H1 (cell line): ENCODE measurements around the gene KLHL35. TPM values are rescaled to one million over a fixed set of nuclear protein-coding genes. Genes with fewer than 3 reads are reported as not detected.

ENCODE experiments used
- CTCF ChIA-PET: fragments of 300-600 bp; sonication (Branson Sonifier 250); formaldehyde crosslinking; loops from one replicate; lab custom pipeline; 2021; ENCODE audit not compliant: partially characterized antibody; lab: Charles Lee
- POLR2A ChIA-PET: fragments of 300-600 bp; sonication (Branson Sonifier 250); formaldehyde crosslinking; loops from one replicate; lab custom pipeline; 2021; ENCODE audit warnings: inconsistent platforms; ENCODE audit not compliant: partially characterized antibody; lab: Charles Lee
- DNase-seq, 2 experiments: peaks; one replicate each; pipeline versions ENCODE4 v3.0.0 to v3.0.0-alpha.2; 2010 to 2022; ENCODE audit warnings: low spot score in 2 of 2, low read depth in 1 of 2, mixed read lengths in 1 of 2
- FAIRE-seq: peaks from 2 replicates; lab custom pipeline; 2011; peaks lifted over from hg19 to GRCh38; lab: Jason Lieb, UNC
- H2AFZ ChIP-seq: 2 replicates; pipeline ENCODE4 v1.8.1; 2012; ENCODE audit warnings: low read length, inconsistent platforms
- H2AK5ac ChIP-seq: 2 replicates; pipeline ENCODE4 v1.6.1; 2013; ENCODE audit warnings: low read depth, low read length
- H2BK120ac ChIP-seq: replicated peaks from 2 replicates; pipeline ENCODE3; 2013; ENCODE audit warnings: low read depth, low read length, inconsistent platforms
- H2BK12ac ChIP-seq: 2 replicates; pipeline ENCODE4 v1.6.1; 2013; ENCODE audit warnings: low read depth, low read length
- H2BK15ac ChIP-seq: 2 replicates; pipeline ENCODE4 v1.6.1; 2013; ENCODE audit warnings: low read length
- H2BK20ac ChIP-seq: 2 replicates; pipeline ENCODE4 v1.6.1; 2013; ENCODE audit warnings: low read length
- H2BK5ac ChIP-seq: 2 replicates; pipeline ENCODE4 v1.6.1; 2013; ENCODE audit warnings: low read depth, low read length
- H3K14ac ChIP-seq: 2 replicates; pipeline ENCODE4 v1.6.1; 2013; ENCODE audit warnings: inconsistent platforms; ENCODE audit not compliant: insufficient read length
- H3K18ac ChIP-seq: 2 replicates; pipeline ENCODE4 v1.6.1; 2013; ENCODE audit warnings: low read length; ENCODE audit errors: extremely low read depth
- H3K23ac ChIP-seq: 2 replicates; pipeline ENCODE4 v1.6.1; 2013; ENCODE audit warnings: inconsistent platforms; ENCODE audit not compliant: insufficient read length
- H3K23me2 ChIP-seq: 2 replicates; pipeline ENCODE4 v1.6.1; 2013; ENCODE audit warnings: low read depth, low read length
- H3K27ac ChIP-seq: 2 replicates; pipeline ENCODE4 v1.6.1; 2011; ENCODE audit warnings: low read depth, low read length, inconsistent platforms
- H3K27me3 ChIP-seq, 4 experiments: replicated peaks in 1 of 4; 1 replicate in 1 of 4; 2 replicates in 3 of 4; pipeline versions ENCODE4 v1.6.1 to v1.8.1; 2011 to 2013; ENCODE audit warnings: low read length in 3 of 4, mild to moderate bottlenecking in 3 of 4, inconsistent platforms in 2 of 4, mixed read lengths in 2 of 4, moderate library complexity in 1 of 4; ENCODE audit not compliant: control insufficient read depth in 3 of 4, insufficient read depth in 3 of 4; ENCODE audit errors: extremely low read depth in 1 of 4
- H3K36me3 ChIP-seq, 4 experiments: 2 replicates each; pipeline versions ENCODE4 v1.6.1 to v1.8.1; 2011 to 2013; ENCODE audit warnings: mild to moderate bottlenecking in 4 of 4, low read length in 3 of 4, moderate library complexity in 2 of 4, control low read depth in 1 of 4, inconsistent platforms in 1 of 4; ENCODE audit not compliant: insufficient read depth in 4 of 4, control insufficient read depth in 2 of 4
- H3K4ac ChIP-seq: replicated peaks from 2 replicates; pipeline ENCODE3; 2013; ENCODE audit warnings: low read length, low read depth, mixed read lengths, inconsistent platforms; ENCODE audit not compliant: insufficient read length
- H3K4me1 ChIP-seq, 4 experiments: replicated peaks in 1 of 4; 1 replicate in 1 of 4; 2 replicates in 3 of 4; pipeline versions ENCODE4 v1.6.1 to v1.8.1; 2011 to 2013; ENCODE audit warnings: low read length in 3 of 4, inconsistent platforms in 2 of 4, mixed read lengths in 1 of 4; ENCODE audit not compliant: insufficient read depth in 4 of 4, control insufficient read depth in 3 of 4
- H3K4me2 ChIP-seq, 2 experiments: 2 replicates each; pipeline versions ENCODE4 v1.6.1 to v1.8.1; 2011 to 2013; ENCODE audit warnings: low read depth in 2 of 2, low read length in 2 of 2, control low read depth in 1 of 2, inconsistent platforms in 1 of 2, mild to moderate bottlenecking in 1 of 2; ENCODE audit not compliant: insufficient read depth in 1 of 2
- H3K4me3 ChIP-seq, 4 experiments: fragments of 200-600, 300-600 bp in 1 of 4; sonication (generic), shearing (Covaris generic), sonication (Bioruptor Twin) in 1 of 4; 2 replicates each; pipeline versions ENCODE4 v1.5.1 to v1.8.1; 2011 to 2016; ENCODE audit warnings: low read length in 4 of 4, low read depth in 3 of 4, control low read depth in 2 of 4, inconsistent platforms in 2 of 4, mild to moderate bottlenecking in 2 of 4, mixed read lengths in 1 of 4, moderate library complexity in 1 of 4; ENCODE audit not compliant: insufficient read depth in 2 of 4; ENCODE audit errors: extremely low read depth in 1 of 4
- H3K56ac ChIP-seq: replicated peaks from 2 replicates; pipeline ENCODE3; 2013; ENCODE audit warnings: low read depth, mild to moderate bottlenecking, mixed read lengths, low read length, inconsistent platforms; ENCODE audit not compliant: insufficient read length
- H3K79me1 ChIP-seq: 2 replicates; pipeline ENCODE4 v1.6.1; 2013; ENCODE audit warnings: low read depth, low read length, control low read depth
- H3K79me2 ChIP-seq, 2 experiments: 2 replicates each; pipeline versions ENCODE4 v1.6.1 to v1.8.1; 2012 to 2013; ENCODE audit warnings: low read length in 2 of 2, mild to moderate bottlenecking in 2 of 2, inconsistent platforms in 1 of 2; ENCODE audit not compliant: insufficient read depth in 2 of 2, control insufficient read depth in 1 of 2
- H3K9ac ChIP-seq, 4 experiments: replicated peaks in 1 of 4; 1 replicate in 1 of 4; 2 replicates in 3 of 4; pipeline versions ENCODE4 v1.6.1 to v1.8.1; 2011 to 2013; ENCODE audit warnings: low read depth in 3 of 4, low read length in 3 of 4, control low read depth in 2 of 4, mild to moderate bottlenecking in 2 of 4, moderate library complexity in 2 of 4, inconsistent platforms in 1 of 4; ENCODE audit errors: extremely low read depth in 1 of 4
- H3K9me3 ChIP-seq, 2 experiments: 2 replicates each; pipeline versions ENCODE4 v1.6.1 to v1.8.1; 2012 to 2013; ENCODE audit warnings: mild to moderate bottlenecking in 2 of 2, moderate library complexity in 2 of 2, control low read depth in 1 of 2, inconsistent platforms in 1 of 2, low read depth in 1 of 2, low read length in 1 of 2, mixed read lengths in 1 of 2; ENCODE audit not compliant: insufficient read depth in 2 of 2
- H4K20me1 ChIP-seq, 2 experiments: replicated peaks in 1 of 2; 2 replicates each; pipeline versions ENCODE3 to v1.8.1; 2011 to 2013; ENCODE audit warnings: inconsistent platforms in 2 of 2, low read length in 2 of 2, mild to moderate bottlenecking in 1 of 2; ENCODE audit not compliant: insufficient read depth in 2 of 2, control insufficient read depth in 1 of 2
- H4K5ac ChIP-seq: 2 replicates; pipeline ENCODE4 v1.6.1; 2013; ENCODE audit warnings: low read length, low read depth, mixed read lengths, inconsistent platforms; ENCODE audit not compliant: insufficient read length
- H4K8ac ChIP-seq: 2 replicates; pipeline ENCODE4 v1.8.0; 2013; ENCODE audit warnings: mild to moderate bottlenecking, moderate library complexity, low read length, inconsistent platforms; ENCODE audit not compliant: insufficient read depth; ENCODE audit errors: extremely low read depth
- H4K91ac ChIP-seq: replicated peaks from 2 replicates; pipeline ENCODE3; 2013; ENCODE audit warnings: low read length, mixed read lengths, inconsistent platforms; ENCODE audit not compliant: insufficient read length
- ASH2L ChIP-seq: fragments of 200-600, 300-600 bp; sonication (generic); IDR thresholded peaks from one replicate; pipeline ENCODE4 v1.7.1; 2017; ENCODE audit warnings: low read length
- BRCA1 ChIP-seq: IDR thresholded peaks from 2 replicates; pipeline ENCODE4 v1.6.1; 2012; ENCODE audit warnings: low read depth, low read length, improper control_type of control experiment
- CEBPB ChIP-seq: IDR thresholded peaks from 2 replicates; pipeline ENCODE4 v1.6.1; 2012; ENCODE audit warnings: low read depth, low read length
- CHD1 ChIP-seq: IDR thresholded peaks from 2 replicates; pipeline ENCODE4 v1.6.1; 2012; ENCODE audit warnings: low read depth, low read length, improper control_type of control experiment
- FOSL1 ChIP-seq: IDR thresholded peaks from 2 replicates; pipeline ENCODE4 v1.6.1; 2011; ENCODE audit warnings: mild to moderate bottlenecking, low read depth, low read length, moderate library complexity; ENCODE audit not compliant: insufficient read depth
- HDAC6 ChIP-seq: IDR thresholded peaks from one replicate; pipeline ENCODE4 v1.7.1; 2012; ENCODE audit warnings: low read depth, mild to moderate bottlenecking, inconsistent platforms, low read length, moderate library complexity
- JUND ChIP-seq: IDR thresholded peaks from 2 replicates; pipeline ENCODE4 v1.6.1; 2011; ENCODE audit warnings: mild to moderate bottlenecking, improper control_type of control experiment, low read length
- KDM1A ChIP-seq: fragments of 200-600, 300-600 bp; sonication (generic); IDR thresholded peaks from 2 replicates; pipeline ENCODE4 v1.7.1; 2016; ENCODE audit warnings: mild to moderate bottlenecking, low read length, borderline replicate concordance
- KDM5A ChIP-seq: fragments of 200-600 bp; IDR thresholded peaks from 2 replicates; pipeline ENCODE4 v1.7.1; 2012; ENCODE audit warnings: mild to moderate bottlenecking, low read length, inconsistent platforms, mixed read lengths
- RXRA ChIP-seq: IDR thresholded peaks from 2 replicates; pipeline ENCODE4 v1.6.1; 2011; ENCODE audit warnings: low read depth, mild to moderate bottlenecking, low read length, moderate library complexity; ENCODE audit not compliant: insufficient read depth
- WGBS, 2 experiments: shearing (Covaris generic) in 1 of 2; methylation state at CpG; one replicate each; pipeline versions ENCODE4 v1.1.6 to v1.1.7; 2013 to 2015; ENCODE audit warnings: low lambda C conversion rate in 2 of 2, mixed read lengths in 2 of 2, inconsistent platforms in 1 of 2, low coverage in 1 of 2, missing lambda C conversion rate in 1 of 2; ENCODE audit not compliant: insufficient replicate concordance in 2 of 2, insufficient coverage in 1 of 2, insufficient read length in 1 of 2; ENCODE audit errors: extremely low coverage in 1 of 2, missing lambda C conversion rate in 1 of 2; 5-methylcytosine and 5-hydroxymethylcytosine counted together
- polyA plus RNA-seq, 7 experiments: library from polyadenylated mRNA; depleted of rRNA in 3 of 7; stranded (reverse) in 5 of 7; unstranded in 2 of 7; fragments of >200 nt in 5 of 7; fragments of 200-250 nt in 2 of 7; gene quantifications; 1 replicate in 5 of 7; 2 replicates in 1 of 7; 4 replicates in 1 of 7; pipeline versions ENCODE4 v1.2.1 to v1.2.3, GENCODE V29; 2011 to 2013; ENCODE audit warnings: missing spikeins in 2 of 7, mixed read lengths in 2 of 7
- total RNA-seq: library from RNA; stranded (reverse); fragmentation: NEBNext Ultra II Directional; extraction: Animal tissue kit (Norgen Biotek cat#: 25700); gene quantifications from 2 replicates; pipeline ENCODE4 v1.2.1, GENCODE V29; 2021
- TF ChIP-seq, protein P1 (sequence below): IDR thresholded peaks from 2 replicates; pipeline ENCODE4 v1.6.1; 2012; ENCODE audit warnings: inconsistent platforms

The KLHL35 gene
- total and polyA plus RNA-seq, 2 of the 8 experiments (the other 6 are each of a cell fraction or from before 2014, with no cell fraction given), result 0.35 to 0.41 TPM

DNA sequence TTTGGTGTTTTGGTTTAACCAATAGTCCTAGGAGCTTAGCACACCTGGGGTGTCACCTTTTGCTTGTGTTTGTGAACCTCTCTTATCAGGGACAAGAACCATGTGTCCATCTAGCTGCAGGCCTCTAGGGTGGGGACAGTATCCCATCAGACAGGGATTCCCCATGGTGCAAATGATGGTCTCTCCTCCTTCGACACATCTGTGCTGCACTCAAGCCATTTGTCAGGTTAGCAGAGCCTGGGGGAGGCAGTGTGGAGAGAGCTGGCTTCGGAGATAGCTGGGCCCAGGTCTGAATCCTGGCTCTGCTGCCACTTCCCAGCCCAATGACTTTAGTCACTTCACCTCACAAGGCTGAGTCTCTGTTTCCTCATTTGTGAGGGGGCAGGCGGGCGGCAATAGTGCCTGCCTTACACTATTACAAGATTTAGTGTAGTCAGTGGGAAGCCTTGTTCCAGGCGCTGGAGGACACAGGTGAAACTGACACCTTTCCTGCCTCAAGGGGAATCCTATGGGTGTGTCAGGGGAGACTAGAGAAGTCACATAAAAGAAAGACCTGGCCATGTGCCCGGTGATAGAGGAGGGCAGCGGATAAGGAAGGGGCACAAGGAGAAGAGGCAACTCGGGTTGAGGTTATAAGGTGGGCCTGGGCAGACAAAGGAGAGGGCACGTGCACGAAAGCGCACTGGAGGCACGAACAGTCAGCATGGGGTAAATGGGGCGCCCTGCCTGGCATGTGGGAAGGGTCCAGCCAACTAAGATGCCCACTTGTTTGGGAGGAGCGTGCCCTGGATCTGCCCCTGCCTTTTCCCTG, 12.6 kb downstream of the KLHL35 start:
- H2BK12ac ChIP-seq, result no peak overlapping the region
- POLR2A ChIA-PET, result interaction anchor here (1.7 to 27.9 kb wide), 4 partner anchors 8 to 19 kb away, joined by 3 to 570 read pairs (median 20); partner anchors contain the start of genes KLHL35 and RPS3
- 89% methylated on average over 14 of the region's 14 CpGs; no CpG with 5 or more reads in 1 of the 2 experiments for WGBS, 2 experiments

More for the DNA sequence above, 12.6 kb downstream of the KLHL35 start:
- Histone ChIP-seq H4K8ac (no peak overlapping the region), H4K20me1 (peaks cover 4 to 6% of the 10 kb centered on the region in 2 experiments), H3K18ac (no peak overlapping the region), H3K79me1 (no peaks in the 10 kb centered on the region), H3K23ac (no peak overlapping the region), H3K79me2 (no peaks in the 10 kb centered on the region), H4K5ac (no peak overlapping the region), H3K23me2 (no peaks in the 10 kb centered on the region), H3K4ac (no peak overlapping the region), H2AK5ac (no peak overlapping the region), H2BK20ac (no peak overlapping the region), H2AFZ (no peak overlapping the region), H3K27ac (no peak overlapping the region), H3K4me2 (no peak overlapping the region), H3K14ac (no peak overlapping the region), H2BK15ac (no peak overlapping the region), H2BK5ac (no peak overlapping the region), H3K9ac (no peak overlapping the region), H3K4me3 (no peak overlapping the region), H3K4me1 (peaks cover 0 to 5% (median 3%) of the 10 kb centered on the region in 4 experiments; a peak in 3 of 7 replicates), H4K91ac (no peak overlapping the region), H3K27me3 (no peaks in the 10 kb centered on the region), H3K56ac (no peak overlapping the region), H3K9me3 (no peaks in the 10 kb centered on the region), H3K36me3 (peaks cover 0 to 18% (median 0%) of the 10 kb centered on the region in 4 experiments; a peak in 3 of 8 replicates), H2BK120ac (no peak overlapping the region)
- no peak for FAIRE-seq
- no peak for DNase-seq
- TF ChIP-seq BRCA1, result no peak
- no peak for TF ChIP-seq CHD1
- TF ChIP-seq, protein P1, sequence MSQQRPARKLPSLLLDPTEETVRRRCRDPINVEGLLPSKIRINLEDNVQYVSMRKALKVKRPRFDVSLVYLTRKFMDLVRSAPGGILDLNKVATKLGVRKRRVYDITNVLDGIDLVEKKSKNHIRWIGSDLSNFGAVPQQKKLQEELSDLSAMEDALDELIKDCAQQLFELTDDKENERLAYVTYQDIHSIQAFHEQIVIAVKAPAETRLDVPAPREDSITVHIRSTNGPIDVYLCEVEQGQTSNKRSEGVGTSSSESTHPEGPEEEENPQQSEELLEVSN, result no peak
- no peak for TF ChIP-seq CEBPB
- no peak for TF ChIP-seq ASH2L
- TF ChIP-seq HDAC6, result no peak
- no peak for TF ChIP-seq KDM5A
- no peak for TF ChIP-seq FOSL1
- TF ChIP-seq JUND, result no peak
- no peak for TF ChIP-seq RXRA
- no peak for TF ChIP-seq KDM1A
- CTCF ChIA-PET, result interaction anchor here (0.9 to 18.5 kb wide), 9 partner anchors 11 to 140 kb away, joined by 3 to 201 read pairs (median 5); no protein-coding TSS in a partner anchor
